OCI-LY7 (cell line): ENCODE measurements around the gene ZNF816. TPM values are rescaled to one million over a fixed set of nuclear protein-coding genes. Genes with fewer than 3 reads are reported as not detected.

Experiments used
- BruUV-seq: library from RNA; stranded (reverse); fragments of 400-500 nt; replicated peaks from 2 replicates; lab custom pipeline; 2021; lab: Mats Ljungman, UMichigan
- CTCF ChIA-PET: fragments of 300-600 bp; sonication (Branson Sonifier 250); formaldehyde crosslinking; loops from one replicate; lab custom pipeline; 2022; ENCODE audit warnings: antibody characterized with exemption; ENCODE audit not compliant: unreplicated experiment; lab: Charles Lee
- POLR2A ChIA-PET: fragments of 300-600 bp; sonication (Branson Sonifier 250); formaldehyde crosslinking; loops from one replicate; lab custom pipeline; 2022; ENCODE audit warnings: antibody characterized with exemption; lab: Charles Lee
- DNase-seq: peaks from one replicate; pipeline ENCODE4 v3.0.0-alpha.2; 2015; ENCODE audit warnings: low spot score
- H2AFZ ChIP-seq: fragments of 200-600 bp; sonication (generic), shearing (Covaris generic); 2 replicates; pipeline ENCODE4 v1.6.1; 2014; ENCODE audit warnings: mild to moderate bottlenecking, antibody characterized with exemption, low read length, moderate library complexity
- H3K27ac ChIP-seq: fragments of 200-600 bp; sonication (generic); 2 replicates; pipeline ENCODE4 v1.5.1; 2014; ENCODE audit warnings: mixed run types, low read depth, mild to moderate bottlenecking, moderate library complexity, low read length, inconsistent platforms; ENCODE audit not compliant: poor library complexity, severe bottlenecking
- H3K36me3 ChIP-seq: fragments of 200-600 bp; sonication (generic); 2 replicates; pipeline ENCODE4 v1.6.1; 2014; ENCODE audit warnings: mild to moderate bottlenecking, antibody characterized with exemption, low read length, moderate library complexity, mixed read lengths; ENCODE audit not compliant: insufficient read depth
- H3K4me1 ChIP-seq: fragments of 200-600 bp; sonication (generic); 2 replicates; pipeline ENCODE4 v1.5.1; 2014; ENCODE audit warnings: mild to moderate bottlenecking, low read length; ENCODE audit not compliant: insufficient read depth, poor library complexity, severe bottlenecking
- H3K4me2 ChIP-seq: fragments of 200-600 bp; sonication (generic); 2 replicates; pipeline ENCODE4 v1.6.1; 2014; ENCODE audit warnings: mild to moderate bottlenecking, low read length
- H3K4me3 ChIP-seq: fragments of 200-600 bp; sonication (generic); 2 replicates; pipeline ENCODE4 v1.5.1; 2014; ENCODE audit warnings: mild to moderate bottlenecking, low read depth, low read length; ENCODE audit not compliant: poor library complexity, severe bottlenecking
- H3K79me2 ChIP-seq: fragments of 200-600 bp; sonication (generic); 2 replicates; pipeline ENCODE4 v1.6.1; 2016; ENCODE audit warnings: low read depth, mild to moderate bottlenecking, low read length, moderate library complexity, mixed read lengths; ENCODE audit not compliant: insufficient read depth
- H3K9me2 ChIP-seq: fragments of 200-600 bp; sonication (generic); 2 replicates; pipeline ENCODE4 v1.6.1; 2016; ENCODE audit warnings: mild to moderate bottlenecking, low read length, mixed read lengths; ENCODE audit not compliant: insufficient read depth
- H3K9me3 ChIP-seq: fragments of 200-600 bp; sonication (generic); 2 replicates; pipeline ENCODE4 v1.6.1; 2014; ENCODE audit warnings: mild to moderate bottlenecking, mixed run types, low read length, mixed read lengths
- H4K20me1 ChIP-seq: fragments of 200-600 bp; sonication (generic); 2 replicates; pipeline ENCODE4 v1.6.1; 2014; ENCODE audit warnings: mild to moderate bottlenecking, antibody characterized with exemption, low read length, moderate library complexity, mixed read lengths; ENCODE audit not compliant: insufficient read depth
- EZH2phosphoT487 ChIP-seq: fragments of 200-600 bp; sonication (generic); IDR thresholded peaks from 2 replicates; pipeline ENCODE4 v1.6.1; 2018; ENCODE audit warnings: low read depth, borderline replicate concordance, mild to moderate bottlenecking, mixed run types, antibody characterized with exemption, low read length, moderate library complexity, mixed read lengths
- intact Hi-C: fragments of 100-400 bp; cut with micrococcal nuclease; formaldehyde crosslinking; loops from one replicate; pipeline ENCODE4 v1.10.0; 2022; ENCODE audit not compliant: unreplicated experiment
- total RNA-seq, 2 experiments: library from RNA; depleted of rRNA in 1 of 2; stranded (reverse); fragments of >200 nt in 1 of 2; shearing (Covaris generic) in 1 of 2; gene quantifications; 2 replicates each; pipeline ENCODE4 v1.2.3, GENCODE V29; 2014 to 2022
- TF ChIP-seq, protein P1 (sequence below): fragments of 200-600 bp; sonication (generic); conservative IDR thresholded peaks from 2 replicates; pipeline ENCODE4 v1.5.1; 2014; ENCODE audit warnings: mild to moderate bottlenecking, antibody characterized with exemption, low read length, moderate library complexity, mixed read lengths

Gene ZNF816
- total RNA-seq, 2 experiments from 2014 or later: 8.6 to 8.8 TPM

DNA sequence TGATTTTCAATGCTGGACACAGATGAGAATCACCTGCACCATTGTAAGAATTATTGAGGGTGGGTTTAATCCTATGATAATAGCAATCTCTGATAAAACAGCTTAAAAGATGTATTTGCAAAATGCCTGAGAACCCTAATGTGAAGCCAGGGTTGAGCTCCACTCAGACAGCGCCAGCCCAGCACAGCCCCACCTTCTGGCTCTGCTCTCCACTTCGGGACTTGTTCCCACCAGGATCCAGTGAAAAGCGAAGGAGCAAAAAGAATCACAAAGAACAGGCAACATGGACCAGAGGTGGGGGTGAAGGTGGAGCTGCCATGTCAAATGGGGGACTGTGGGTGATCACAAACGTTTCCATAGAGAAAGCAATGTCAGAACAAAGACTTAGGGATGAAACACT lies 18.6 kb upstream of the ZNF816 start:
- no peak for DNase-seq
- Histone ChIP-seq H3K4me1 (no peaks in the 10 kb centered on the region), H3K9me2 (no peaks in the 10 kb centered on the region), H2AFZ (no peak overlapping the region), H3K9me3 (0 out of 2 replicates have a peak, but pooled peaks cover 5% of the 10 kb centered on the region), H3K36me3 (no peaks in the 10 kb centered on the region), H3K4me2 (no peak overlapping the region), H3K4me3 (no peak overlapping the region), H4K20me1 (no peaks in the 10 kb centered on the region), H3K79me2 (no peaks in the 10 kb centered on the region), H3K27ac (no peak overlapping the region)
- no TSS peak for BruUV-seq
- intact Hi-C loops: no loop called here
- no peak for TF ChIP-seq EZH2phosphoT487
- TF ChIP-seq, protein P1, sequence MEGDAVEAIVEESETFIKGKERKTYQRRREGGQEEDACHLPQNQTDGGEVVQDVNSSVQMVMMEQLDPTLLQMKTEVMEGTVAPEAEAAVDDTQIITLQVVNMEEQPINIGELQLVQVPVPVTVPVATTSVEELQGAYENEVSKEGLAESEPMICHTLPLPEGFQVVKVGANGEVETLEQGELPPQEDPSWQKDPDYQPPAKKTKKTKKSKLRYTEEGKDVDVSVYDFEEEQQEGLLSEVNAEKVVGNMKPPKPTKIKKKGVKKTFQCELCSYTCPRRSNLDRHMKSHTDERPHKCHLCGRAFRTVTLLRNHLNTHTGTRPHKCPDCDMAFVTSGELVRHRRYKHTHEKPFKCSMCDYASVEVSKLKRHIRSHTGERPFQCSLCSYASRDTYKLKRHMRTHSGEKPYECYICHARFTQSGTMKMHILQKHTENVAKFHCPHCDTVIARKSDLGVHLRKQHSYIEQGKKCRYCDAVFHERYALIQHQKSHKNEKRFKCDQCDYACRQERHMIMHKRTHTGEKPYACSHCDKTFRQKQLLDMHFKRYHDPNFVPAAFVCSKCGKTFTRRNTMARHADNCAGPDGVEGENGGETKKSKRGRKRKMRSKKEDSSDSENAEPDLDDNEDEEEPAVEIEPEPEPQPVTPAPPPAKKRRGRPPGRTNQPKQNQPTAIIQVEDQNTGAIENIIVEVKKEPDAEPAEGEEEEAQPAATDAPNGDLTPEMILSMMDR: no peak
- CTCF ChIA-PET: no interaction called here
- POLR2A ChIA-PET: interaction anchor here (0.6 kb wide), 1 partner anchor 41 kb away, joined by 3 read pairs; no protein-coding TSS in a partner anchor

DNA sequence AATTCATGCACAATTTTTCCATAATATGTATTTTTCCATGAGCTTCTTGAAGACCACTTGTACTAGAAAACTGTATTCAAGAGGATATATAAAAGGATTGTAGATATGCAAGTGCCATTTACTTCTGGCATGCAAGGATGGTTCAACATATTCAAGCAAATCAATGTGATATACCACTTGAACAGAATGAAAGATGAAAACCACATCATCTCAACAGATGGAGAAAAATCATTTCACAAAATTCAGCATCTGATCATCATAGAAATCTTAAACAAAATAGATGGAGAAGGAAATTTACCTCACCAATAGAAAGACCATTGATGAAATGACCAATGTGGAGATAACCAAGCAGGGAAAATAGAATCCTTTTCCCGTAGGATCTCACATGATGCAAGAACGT lies 5.1 kb upstream of the ZNF816 start:
- Histone ChIP-seq H3K79me2 (no peaks in the 10 kb centered on the region), H3K9me2 (no peaks in the 10 kb centered on the region), H3K4me2 (no peak overlapping the region), H3K36me3 (no peaks in the 10 kb centered on the region), H2AFZ (no peak overlapping the region), H3K9me3 (peaks cover 20% of the 10 kb centered on the region; the same call in 1 of the 2 replicates), H4K20me1 (no peaks in the 10 kb centered on the region), H3K4me3 (no peak overlapping the region), H3K4me1 (peaks cover 8% of the 10 kb centered on the region), H3K27ac (no peak overlapping the region)
- intact Hi-C loops: no loop called here
- POLR2A ChIA-PET: no interaction called here
- DNase-seq: no peak
- TF ChIP-seq EZH2phosphoT487: no peak
- TF ChIP-seq, protein P1: no peak
- BruUV-seq: no TSS peak
- CTCF ChIA-PET: no interaction called here

DNA sequence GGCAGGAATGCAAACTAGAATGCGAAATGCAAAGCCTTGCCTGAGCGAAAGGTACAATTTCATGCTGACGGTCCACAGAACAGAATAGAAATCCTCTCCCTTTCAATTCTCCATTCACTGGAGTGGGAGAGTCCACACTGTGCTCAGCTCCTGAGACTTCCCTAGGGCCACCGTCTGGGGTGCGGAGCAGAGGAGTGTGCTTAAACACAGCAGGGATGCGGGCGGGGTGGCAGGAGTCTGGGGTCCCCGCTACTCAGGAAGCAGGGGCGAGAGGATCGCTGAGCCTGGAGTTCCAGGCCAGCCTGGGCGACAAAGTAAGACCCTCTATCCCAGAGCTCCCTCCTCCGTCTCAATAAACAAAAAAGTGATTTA lies 552 bp upstream of the ZNF816 start:
- peaks cover 12% of the 10 kb centered on the region; the same call in 1 of the 2 replicates for H3K9me3 ChIP-seq
- intact Hi-C loops: no loop called here
- ChIA-PET CTCF (no interaction called here), POLR2A (no interaction called here)
- H3K4me1 ChIP-seq: peaks cover 17% of the 10 kb centered on the region
- H4K20me1 ChIP-seq: no peaks in the 10 kb centered on the region
- peaks cover 28% of the 10 kb centered on the region for H3K36me3 ChIP-seq
- H3K4me3 ChIP-seq: peak overlapping the region; percentile 81
- no peak overlapping the region for H3K27ac ChIP-seq
- H3K4me2 ChIP-seq: peak overlapping the region; percentile 93
- peak overlapping the region; percentile 97 for H2AFZ ChIP-seq
- no TSS peak for BruUV-seq
- no peaks in the 10 kb centered on the region for H3K9me2 ChIP-seq
- H3K79me2 ChIP-seq: peaks cover 18% of the 10 kb centered on the region; the same call in 1 of the 2 replicates
- no peak for DNase-seq
- no peak for TF ChIP-seq EZH2phosphoT487
- TF ChIP-seq, protein P1: no peak
